HepG2 (cell line): ENCODE data around the gene COMMD4. TPM values are rescaled to one million over a fixed set of nuclear protein-coding genes. Genes with fewer than 3 reads are reported as not detected.

ENCODE experiments used
- ARID2 ChIP-seq: sonication (generic); formaldehyde crosslinking; IDR thresholded peaks from 2 replicates; pipeline ENCODE4 v1.8.1; 2022; ENCODE audit warnings: mild to moderate bottlenecking, missing genetic modification reagents, borderline replicate concordance
- CEBPG ChIP-seq: IDR thresholded peaks from 2 replicates; pipeline ENCODE4 v1.6.1; 2016
- HCFC1 ChIP-seq: fragments of 150-350 bp; IDR thresholded peaks from 2 replicates; pipeline ENCODE4 v1.6.1; 2014; ENCODE audit warnings: low read depth, low read length
- ISL2 ChIP-seq: sonication (generic); formaldehyde crosslinking; IDR thresholded peaks from 2 replicates; pipeline ENCODE4 v1.5.0; 2020; ENCODE audit warnings: missing genetic modification reagents
- JARID2 ChIP-seq: sonication (generic); formaldehyde crosslinking; IDR thresholded peaks from 2 replicates; pipeline ENCODE4 v1.8.1; 2023; ENCODE audit warnings: missing genetic modification reagents, inconsistent platforms; ENCODE audit not compliant: insufficient replicate concordance
- KDM5B ChIP-seq: sonication (generic); formaldehyde crosslinking; IDR thresholded peaks from 2 replicates; pipeline ENCODE4 v1.4.0; 2020; ENCODE audit warnings: missing genetic modification reagents, mild to moderate bottlenecking, borderline replicate concordance
- KLF11 ChIP-seq: IDR thresholded peaks from 2 replicates; pipeline ENCODE4 v1.6.1; 2016; ENCODE audit warnings: missing compliant biosample characterization
- KLF12 ChIP-seq: sonication (generic); formaldehyde crosslinking; IDR thresholded peaks from 2 replicates; pipeline ENCODE4 v1.4.0; 2020; ENCODE audit warnings: missing genetic modification reagents, borderline replicate concordance
- POLR2G ChIP-seq: fragments of 200-400 bp; formaldehyde crosslinking; IDR thresholded peaks from 2 replicates; pipeline ENCODE4 v1.6.1; 2018; ENCODE audit warnings: mild to moderate bottlenecking, low read depth, low read length, moderate library complexity
- RBFOX2 ChIP-seq: fragments of 200-400 bp; formaldehyde crosslinking; IDR thresholded peaks from 2 replicates; pipeline ENCODE4 v1.6.1; 2017; ENCODE audit warnings: low read depth, mild to moderate bottlenecking, low read length
- TBL1XR1 ChIP-seq: fragments of 150-350 bp; IDR thresholded peaks from 2 replicates; pipeline ENCODE4 v1.6.1; 2014; ENCODE audit warnings: borderline replicate concordance, low read length; ENCODE audit not compliant: partially characterized antibody
- ZBTB20 ChIP-seq: sonication (generic); formaldehyde crosslinking; IDR thresholded peaks from 2 replicates; pipeline ENCODE4 v1.8.1; 2023; ENCODE audit warnings: missing genetic modification reagents, low read depth, mild to moderate bottlenecking, borderline replicate concordance
- ZNF232 ChIP-seq: sonication (generic); formaldehyde crosslinking; IDR thresholded peaks from 2 replicates; pipeline ENCODE4 v1.4.0; 2020; ENCODE audit warnings: missing genetic modification reagents, borderline replicate concordance
- ZNF329 ChIP-seq: sonication (generic); formaldehyde crosslinking; IDR thresholded peaks from 2 replicates; pipeline ENCODE4 v1.9.0; 2021; ENCODE audit warnings: low read depth, mild to moderate bottlenecking, missing genetic modification reagents
- ZNF34 ChIP-seq: sonication (generic); formaldehyde crosslinking; IDR thresholded peaks from 2 replicates; pipeline ENCODE4 v1.4.0; 2020; ENCODE audit warnings: mild to moderate bottlenecking, missing genetic modification reagents, borderline replicate concordance
- ZNF547 ChIP-seq: sonication (generic); formaldehyde crosslinking; IDR thresholded peaks from 2 replicates; pipeline ENCODE4 v1.5.1; 2020; ENCODE audit warnings: mild to moderate bottlenecking, missing genetic modification reagents
- ZNF552 ChIP-seq: sonication (generic); formaldehyde crosslinking; IDR thresholded peaks from 2 replicates; pipeline ENCODE4 v1.9.0; 2022; ENCODE audit warnings: missing genetic modification reagents, mild to moderate bottlenecking, borderline replicate concordance
- ZNF660 ChIP-seq: sonication (generic); formaldehyde crosslinking; IDR thresholded peaks from 2 replicates; pipeline ENCODE4 v1.5.1; 2020; ENCODE audit warnings: mild to moderate bottlenecking, low read depth, missing genetic modification reagents, borderline replicate concordance
- ZNF7 ChIP-seq: IDR thresholded peaks from 2 replicates; pipeline ENCODE4 v1.6.1; 2016; ENCODE audit warnings: missing biosample characterization, missing genetic modification reagents
- ZNF720 ChIP-seq: sonication (generic); formaldehyde crosslinking; IDR thresholded peaks from 2 replicates; pipeline ENCODE4 v1.4.0; 2020; ENCODE audit warnings: missing genetic modification reagents
- ZNF724P ChIP-seq: sonication (generic); formaldehyde crosslinking; IDR thresholded peaks from 2 replicates; pipeline ENCODE4 v1.8.0; 2022; ENCODE audit warnings: missing genetic modification reagents, borderline replicate concordance
- ZNF772 ChIP-seq: sonication (generic); formaldehyde crosslinking; IDR thresholded peaks from 2 replicates; pipeline ENCODE4 v1.5.0; 2020; ENCODE audit warnings: mild to moderate bottlenecking, missing genetic modification reagents
- ZNF879 ChIP-seq: sonication (generic); formaldehyde crosslinking; IDR thresholded peaks from 2 replicates; pipeline ENCODE4 v1.8.1; 2023; ENCODE audit warnings: missing genetic modification reagents
- ZSCAN29 ChIP-seq: sonication (generic); formaldehyde crosslinking; conservative IDR thresholded peaks from 2 replicates; pipeline ENCODE4 v1.4.0; 2020; ENCODE audit warnings: mild to moderate bottlenecking, missing genetic modification reagents
- polyA plus RNA-seq, 8 experiments: library from polyadenylated mRNA; depleted of rRNA in 3 of 8; stranded (reverse) in 7 of 8; unstranded in 1 of 8; fragments of >200 nt; fragmentation: Illumina TruSeq in 4 of 8; extraction: Trizol in 4 of 8; gene quantifications; 2 replicates each; pipeline versions ENCODE4 v1.2.1 to v1.2.3, GENCODE V29; 2011 to 2016; ENCODE audit warnings: low read depth in 4 of 8, missing spikeins in 1 of 8, mixed read lengths in 1 of 8; ENCODE audit not compliant: insufficient read depth in 1 of 8
- total RNA-seq, 5 experiments: library from RNA; depleted of rRNA; stranded (reverse); fragments of >200 nt; fragmentation: Illumina TruSeq; extraction: Trizol; gene quantifications; 2 replicates each; pipeline ENCODE4 v1.2.3, GENCODE V29; 2016; ENCODE audit warnings: low read depth in 1 of 5
- TF ChIP-seq, protein P1 (sequence below): sonication (generic); formaldehyde crosslinking; IDR thresholded peaks from 2 replicates; pipeline ENCODE4 v1.4.0; 2020; ENCODE audit warnings: missing genetic modification reagents, borderline replicate concordance
- TF ChIP-seq, protein P2 (sequence below): sonication (generic); formaldehyde crosslinking; IDR thresholded peaks from 2 replicates; pipeline ENCODE4 v1.5.1; 2020; ENCODE audit warnings: missing genetic modification reagents, mild to moderate bottlenecking, borderline replicate concordance

COMMD4 gene
- total and polyA plus RNA-seq, 2 of the 13 experiments (the other 11 are each of a cell fraction or from before 2014, with no cell fraction given), result 45.8 to 89.9 TPM

DNA sequence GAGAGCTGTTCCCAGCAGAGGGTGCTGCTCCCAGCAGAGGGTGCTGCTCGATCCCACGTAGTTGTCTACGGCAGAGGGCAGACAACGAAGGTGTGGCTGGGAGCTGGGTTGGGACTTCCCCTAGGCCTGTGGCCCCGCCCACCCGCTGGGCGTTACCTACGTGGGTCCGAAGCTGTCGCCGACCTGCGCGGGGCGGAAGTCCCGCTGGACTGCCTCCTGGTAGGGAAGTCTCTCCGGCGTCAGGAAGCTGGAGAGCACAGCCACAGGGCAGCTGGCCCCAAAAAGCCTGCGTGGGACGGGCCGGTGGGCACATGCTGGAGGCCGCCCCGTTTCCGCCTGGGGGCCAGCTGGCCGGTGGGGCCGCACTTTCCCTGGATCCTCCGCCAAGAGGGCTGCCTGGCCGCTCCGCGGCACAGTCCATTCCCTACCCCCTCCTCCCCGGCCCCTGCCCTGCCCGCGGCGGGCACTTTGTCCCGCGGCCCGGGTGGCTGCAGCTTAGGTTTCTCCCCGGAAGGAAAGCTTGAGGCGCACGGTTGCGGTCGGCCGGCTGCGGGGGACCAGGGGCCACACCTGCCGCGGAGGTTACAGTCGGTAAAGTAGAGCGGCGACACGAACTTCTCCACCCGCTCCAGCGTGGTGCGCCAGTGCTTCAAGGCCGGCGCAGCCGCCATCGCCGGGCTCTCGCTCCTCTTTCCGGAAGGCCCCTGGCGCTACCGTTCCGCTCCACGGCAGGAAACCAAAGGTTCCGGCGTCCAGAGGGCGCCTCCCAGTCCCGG lies 32.2 kb downstream of the COMMD4 start, which contains the start of gene MAN2C1 (continued):
- peak; percentile 96 for TF ChIP-seq POLR2G
- TF ChIP-seq ZNF7 (CRISPR knock-in tag), result no peak
- no peak; the same call in 1 of the 2 replicates for TF ChIP-seq ZNF34 (CRISPR knock-in tag)
- TF ChIP-seq, protein P1, sequence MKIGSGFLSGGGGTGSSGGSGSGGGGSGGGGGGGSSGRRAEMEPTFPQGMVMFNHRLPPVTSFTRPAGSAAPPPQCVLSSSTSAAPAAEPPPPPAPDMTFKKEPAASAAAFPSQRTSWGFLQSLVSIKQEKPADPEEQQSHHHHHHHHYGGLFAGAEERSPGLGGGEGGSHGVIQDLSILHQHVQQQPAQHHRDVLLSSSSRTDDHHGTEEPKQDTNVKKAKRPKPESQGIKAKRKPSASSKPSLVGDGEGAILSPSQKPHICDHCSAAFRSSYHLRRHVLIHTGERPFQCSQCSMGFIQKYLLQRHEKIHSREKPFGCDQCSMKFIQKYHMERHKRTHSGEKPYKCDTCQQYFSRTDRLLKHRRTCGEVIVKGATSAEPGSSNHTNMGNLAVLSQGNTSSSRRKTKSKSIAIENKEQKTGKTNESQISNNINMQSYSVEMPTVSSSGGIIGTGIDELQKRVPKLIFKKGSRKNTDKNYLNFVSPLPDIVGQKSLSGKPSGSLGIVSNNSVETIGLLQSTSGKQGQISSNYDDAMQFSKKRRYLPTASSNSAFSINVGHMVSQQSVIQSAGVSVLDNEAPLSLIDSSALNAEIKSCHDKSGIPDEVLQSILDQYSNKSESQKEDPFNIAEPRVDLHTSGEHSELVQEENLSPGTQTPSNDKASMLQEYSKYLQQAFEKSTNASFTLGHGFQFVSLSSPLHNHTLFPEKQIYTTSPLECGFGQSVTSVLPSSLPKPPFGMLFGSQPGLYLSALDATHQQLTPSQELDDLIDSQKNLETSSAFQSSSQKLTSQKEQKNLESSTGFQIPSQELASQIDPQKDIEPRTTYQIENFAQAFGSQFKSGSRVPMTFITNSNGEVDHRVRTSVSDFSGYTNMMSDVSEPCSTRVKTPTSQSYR (CRISPR knock-in tag), result peak; percentile 42; the same call in 1 of the 2 replicates
- TF ChIP-seq KLF11 (CRISPR knock-in tag), result peak; percentile 78; the same call in 1 of the 2 replicates
- TF ChIP-seq KLF12, result peak; percentile 67; the same call in 1 of the 2 replicates
- TF ChIP-seq ARID2 (CRISPR knock-in tag), result no peak; the same call in 1 of the 2 replicates
- TF ChIP-seq, protein P2, sequence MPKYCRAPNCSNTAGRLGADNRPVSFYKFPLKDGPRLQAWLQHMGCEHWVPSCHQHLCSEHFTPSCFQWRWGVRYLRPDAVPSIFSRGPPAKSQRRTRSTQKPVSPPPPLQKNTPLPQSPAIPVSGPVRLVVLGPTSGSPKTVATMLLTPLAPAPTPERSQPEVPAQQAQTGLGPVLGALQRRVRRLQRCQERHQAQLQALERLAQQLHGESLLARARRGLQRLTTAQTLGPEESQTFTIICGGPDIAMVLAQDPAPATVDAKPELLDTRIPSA (CRISPR knock-in tag), result peak; percentile 65; the same call in 1 of the 2 replicates
- TF ChIP-seq ZNF660, result no peak
- TF ChIP-seq ZNF329 (CRISPR knock-in tag), result no peak
- peak; percentile 84 for TF ChIP-seq TBL1XR1
- peak; percentile 72 for TF ChIP-seq ISL2 (CRISPR knock-in tag)
- TF ChIP-seq JARID2, result peak; percentile 15
- TF ChIP-seq ZNF232 (CRISPR knock-in tag), result no peak
- peak; percentile 44 for TF ChIP-seq CEBPG (CRISPR knock-in tag)
- no peak for TF ChIP-seq ZNF879 (CRISPR knock-in tag)
- TF ChIP-seq ZNF552 (CRISPR knock-in tag), result peak; percentile 13
- TF ChIP-seq HCFC1, result peak; percentile 70
- TF ChIP-seq ZNF720 (CRISPR knock-in tag), result no peak
- TF ChIP-seq ZBTB20 (CRISPR knock-in tag), result no peak
- peak; percentile 77 for TF ChIP-seq KDM5B (CRISPR knock-in tag)
- peak; percentile 96; the same call in 1 of the 2 replicates for TF ChIP-seq ZNF547 (CRISPR knock-in tag)
- TF ChIP-seq RBFOX2, result peak; percentile 99
- peak; percentile 78 for TF ChIP-seq ZNF772 (CRISPR knock-in tag)
- no peak for TF ChIP-seq ZNF724P (CRISPR knock-in tag)
- TF ChIP-seq ZSCAN29, result no peak
